ENCODE data around the gene KCNT1.

KCNT1 gene

GRCh38 chr9:135787317-135787716 is 85.3 kb downstream of the KCNT1 start:
- no peak for DNase-seq

GRCh38 chr9:135787776-135788575 is 86.0 kb downstream of the KCNT1 start:
- DNase-seq = no peak

DNA sequence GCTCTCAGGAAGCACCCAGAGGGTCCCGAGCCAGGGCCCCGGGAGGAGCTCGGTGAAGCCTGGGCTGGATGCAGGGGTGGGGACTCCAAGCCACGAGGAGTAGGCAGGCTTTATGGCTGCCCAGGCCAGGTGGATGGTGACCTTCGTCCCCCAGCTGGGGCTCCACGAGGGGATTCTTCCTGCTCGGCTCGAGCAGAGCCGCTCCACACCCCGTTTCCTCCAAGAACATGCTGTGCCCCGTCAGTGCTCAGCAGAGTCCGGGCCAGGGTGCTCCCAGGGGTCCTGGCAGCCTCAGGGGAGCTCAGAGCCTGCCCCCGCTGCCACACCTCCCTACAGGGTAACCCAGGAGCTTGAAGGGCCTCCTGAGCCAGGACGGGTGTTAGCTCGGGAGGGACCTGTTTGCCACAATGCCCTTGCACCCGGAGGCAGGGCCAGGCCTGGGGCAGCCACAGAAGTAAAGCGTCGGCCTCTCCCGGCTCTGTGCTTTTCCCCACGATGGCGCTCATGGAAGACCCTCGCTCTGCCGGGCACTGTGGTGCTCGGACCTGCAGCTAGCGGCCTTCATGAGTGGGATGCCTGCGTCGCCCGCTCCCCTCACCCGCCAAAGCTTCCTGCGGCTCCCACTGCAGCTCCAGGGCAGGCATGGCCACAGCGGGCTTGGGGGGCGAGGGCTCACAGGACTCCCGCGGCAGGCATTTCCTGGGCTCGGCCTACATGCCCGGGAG is 86.8 kb downstream of the KCNT1 start:
- DNase-seq = no peak

GRCh38 chr9:135789838-135790291 is 87.9 kb downstream of the KCNT1 start:
- no peak for DNase-seq

GRCh38 chr9:135790356-135790755 is 88.4 kb downstream of the KCNT1 start:
- DNase-seq = no peak

- no peak for DNase-seq
These were observed 88.9 kb downstream of the KCNT1 start for GRCh38 chr9:135790850-135791249.

DNA sequence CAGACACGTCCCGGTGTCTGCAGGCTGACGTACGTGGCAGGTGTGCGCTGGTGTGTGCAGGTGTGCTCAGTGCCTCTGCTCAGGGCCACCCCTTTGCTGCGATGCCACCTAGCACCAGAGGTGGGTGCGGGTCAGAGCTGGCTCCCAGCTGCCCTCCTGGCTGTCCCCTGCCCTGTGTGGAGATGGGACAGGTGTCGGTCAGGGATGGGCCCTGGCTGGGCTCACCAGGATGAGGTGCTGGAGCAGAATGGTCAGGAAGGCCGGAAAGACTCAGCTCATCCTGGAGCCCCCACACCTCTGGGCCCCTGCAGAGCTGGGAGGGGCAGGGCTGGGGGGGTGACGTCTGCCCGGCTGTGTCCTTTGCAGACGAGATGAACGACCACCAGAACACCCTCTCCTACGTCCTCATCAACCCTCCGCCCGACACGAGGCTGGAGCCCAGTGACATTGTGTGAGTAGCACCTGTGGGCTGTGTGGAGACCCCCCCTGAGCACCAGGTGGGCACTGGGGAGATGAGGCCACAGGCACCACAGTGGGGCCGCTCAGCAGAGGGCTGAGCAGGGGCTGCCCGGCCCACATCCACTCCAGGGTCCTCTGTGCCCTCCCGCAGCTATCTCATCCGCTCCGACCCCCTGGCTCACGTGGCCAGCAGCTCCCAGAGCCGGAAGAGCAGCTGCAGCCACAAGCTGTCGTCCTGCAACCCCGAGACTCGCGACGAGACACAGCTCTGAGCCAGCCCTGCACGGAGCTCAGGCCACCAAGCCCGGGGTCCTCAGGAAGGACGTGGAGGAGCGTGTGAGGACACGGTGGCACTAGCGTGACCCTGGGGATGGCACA is 89.7 kb downstream of the KCNT1 start:
- DNase-seq = no peak

DNA sequence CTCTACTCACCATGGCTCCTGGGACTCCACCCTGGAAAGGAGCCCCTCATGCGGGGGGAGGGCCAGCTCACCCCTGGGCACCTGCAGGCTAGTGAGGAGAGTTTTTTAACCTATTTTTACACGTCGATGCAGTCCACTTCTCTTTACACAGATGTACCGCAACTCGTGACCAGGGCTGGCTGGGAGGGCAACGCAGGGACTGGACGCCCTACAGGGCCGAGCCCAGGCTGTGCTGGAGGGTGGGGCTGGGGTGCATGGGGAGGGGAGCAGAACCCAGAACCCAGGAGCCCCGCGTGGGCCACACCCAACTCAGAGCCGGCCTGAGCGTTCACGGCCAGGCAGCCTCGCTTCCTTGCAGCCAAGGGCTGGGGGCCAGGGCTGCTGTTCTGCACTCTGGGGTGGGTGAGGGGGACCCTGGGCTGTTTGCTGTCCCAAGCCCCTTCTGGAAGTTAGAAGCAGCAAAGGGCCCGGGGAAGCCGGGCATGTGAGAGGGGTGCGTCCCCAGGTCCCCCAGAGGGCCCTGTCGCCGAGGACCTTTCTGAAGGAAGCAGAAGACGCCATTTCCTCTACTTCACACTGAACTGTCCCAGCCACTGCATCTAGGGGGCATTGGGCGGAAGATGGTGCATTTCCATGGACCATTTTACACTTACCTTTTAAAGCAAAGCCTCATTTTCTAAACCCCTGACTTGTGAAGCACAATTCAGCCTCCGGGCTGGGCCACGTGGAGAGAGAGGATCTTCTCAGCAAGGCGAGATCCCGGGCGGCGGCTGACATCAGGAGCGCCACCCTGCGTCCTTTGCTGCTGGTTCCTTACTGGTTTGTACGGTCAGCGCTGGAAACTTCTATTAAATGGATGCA is 90.5 kb downstream of the KCNT1 start:
- DNase-seq = no peak

- DNase-seq = no peak
These were observed 91.5 kb downstream of the KCNT1 start for GRCh38 chr9:135793221-135794056.

- DNase-seq = no peak
These were observed 92.0 kb downstream of the KCNT1 start for GRCh38 chr9:135794057-135794335.

GRCh38 chr9:135794361-135794885 is 92.4 kb downstream of the KCNT1 start:
- DNase-seq = no peak

GRCh38 chr9:135795391-135795790 is 93.4 kb downstream of the KCNT1 start:
- no peak for DNase-seq

- no peak for DNase-seq
These were observed 95.0 kb downstream of the KCNT1 start for GRCh38 chr9:135796784-135797485.

DNA sequence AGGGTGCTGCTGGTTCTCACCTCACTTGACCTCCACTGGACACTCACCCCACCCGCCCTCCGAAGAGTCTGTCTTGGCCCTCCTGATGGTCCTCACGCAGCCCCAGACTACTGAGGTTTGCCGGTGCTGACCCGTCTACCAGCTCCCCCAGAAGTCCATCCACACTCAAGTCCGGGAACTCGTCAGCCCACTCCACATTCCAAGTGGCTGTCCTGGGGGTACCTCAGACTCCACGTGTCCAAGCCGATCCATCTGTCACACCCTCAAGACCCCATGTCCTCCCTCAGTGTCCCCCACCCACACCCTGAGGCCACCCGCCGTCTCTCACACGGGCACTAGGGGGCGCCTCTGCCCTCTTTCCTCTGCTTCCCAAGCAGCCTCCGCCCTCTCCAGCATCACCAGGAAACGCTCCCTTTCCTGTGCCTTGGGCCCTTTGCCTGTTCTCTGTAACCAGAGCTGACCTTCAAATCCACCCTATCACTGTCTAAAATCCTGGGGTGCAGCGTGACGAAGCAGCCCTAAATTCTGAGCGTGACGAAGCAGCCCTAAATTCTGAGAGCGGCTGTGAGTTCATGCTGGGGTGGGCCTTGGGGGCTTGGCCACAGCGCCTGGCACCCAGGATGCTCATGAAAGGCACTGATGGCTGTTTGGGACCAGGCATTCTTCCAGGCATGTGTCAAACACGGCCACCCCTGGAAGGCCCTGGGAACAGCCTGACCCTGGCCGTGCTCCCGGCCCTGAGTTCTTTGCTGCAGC is 95.7 kb downstream of the KCNT1 start:
- DNase-seq = no peak

GRCh38 chr9:135798263-135798585 is 96.2 kb downstream of the KCNT1 start:
- no peak for DNase-seq

- no peak for DNase-seq
These were observed 97.3 kb downstream of the KCNT1 start for GRCh38 chr9:135799261-135799660.

- DNase-seq = no peak
These were observed 99.1 kb downstream of the KCNT1 start for GRCh38 chr9:135801070-135801469.

- no peak for DNase-seq
These were observed 101.0 kb downstream of the KCNT1 start for GRCh38 chr9:135802876-135803419.

- DNase-seq = no peak
These were observed 101.5 kb downstream of the KCNT1 start for GRCh38 chr9:135803441-135803840.
